NCI-H2196 (cell line): ENCODE results near the gene BRI3BP.
"Not testable (repeated sequence)": the region's sequence is repeated elsewhere in the genome, so short reads cannot be mapped to it uniquely, and the experiment has no call there.

Experiments used
- DNase-seq: peaks from one replicate; lab custom pipeline; 2025; ENCODE audit not compliant: unreplicated experiment; lab: John Stamatoyannopoulos, UW

BRI3BP gene

GRCh38 chr12:125021771-125022170 is 28.3 kb downstream of the BRI3BP start:
- no peak for DNase-seq

GRCh38 chr12:125023065-125023464 is 29.6 kb downstream of the BRI3BP start:
- no peak for DNase-seq

GRCh38 chr12:125024949-125025563 is 31.6 kb downstream of the BRI3BP start:
- DNase-seq: no peak

- DNase-seq: no peak
Measured at GRCh38 chr12:125025606-125026235, 32.3 kb downstream of the BRI3BP start.

- DNase-seq: no peak
Measured at GRCh38 chr12:125028106-125028505, 34.7 kb downstream of the BRI3BP start.

- no peak for DNase-seq
Measured at GRCh38 chr12:125029761-125030358, 36.4 kb downstream of the BRI3BP start.

GRCh38 chr12:125031471-125031870 is 38.0 kb downstream of the BRI3BP start:
- DNase-seq: not testable (repeated sequence)

- no peak for DNase-seq
Measured at GRCh38 chr12:125032466-125033152, 39.2 kb downstream of the BRI3BP start.

- DNase-seq: no peak
Measured at GRCh38 chr12:125033288-125033687, 39.8 kb downstream of the BRI3BP start.

- no peak for DNase-seq
Measured at GRCh38 chr12:125038976-125039625, 45.7 kb downstream of the BRI3BP start.

GRCh38 chr12:125049093-125049458 is 55.6 kb downstream of the BRI3BP start:
- no peak for DNase-seq

GRCh38 chr12:125050446-125050845 is 57.0 kb downstream of the BRI3BP start:
- DNase-seq: no peak

- DNase-seq: no peak
Measured at GRCh38 chr12:125050868-125051267, 57.4 kb downstream of the BRI3BP start.

- DNase-seq: no peak
Measured at GRCh38 chr12:125053821-125054220, 60.4 kb downstream of the BRI3BP start.

GRCh38 chr12:125055591-125055990 is 62.1 kb downstream of the BRI3BP start:
- DNase-seq: no peak

GRCh38 chr12:125056306-125056705 is 62.9 kb downstream of the BRI3BP start:
- DNase-seq: no peak

GRCh38 chr12:125057708-125058107 is 64.3 kb downstream of the BRI3BP start:
- no peak for DNase-seq

- no peak for DNase-seq
Measured at GRCh38 chr12:125061229-125061628, 67.8 kb downstream of the BRI3BP start.

GRCh38 chr12:125063522-125063921 is 70.1 kb downstream of the BRI3BP start:
- DNase-seq: not testable (repeated sequence)

GRCh38 chr12:125064492-125064891 is 71.0 kb downstream of the BRI3BP start:
- no peak for DNase-seq
